Omental fat pad (tissue), 4 donors: ENCODE measurements around the gene FOXJ3. TPM values are rescaled to one million over a fixed set of nuclear protein-coding genes. Genes with fewer than 3 reads are reported as not detected.

Experiments
- ATAC-seq: fragments of 150-250 bp; one replicate; pipeline ENCODE4 v1.9.1; 2016; ENCODE audit warnings: mild to moderate bottlenecking, moderate library complexity; ENCODE audit not compliant: low FRiP score
- DNase-seq: peaks from one replicate; pipeline ENCODE4 v3.0.0-alpha.2; 2019; ENCODE audit warnings: low spot score
- total RNA-seq, 4 donors: library from RNA; depleted of rRNA; stranded (reverse); fragments of >200 nt; gene quantifications; one replicate each; pipeline ENCODE4 v1.1.0, GENCODE V29; 2016
- TF ChIP-seq, protein P1 (sequence below), 3 donors: fragments of 450-650 bp; IDR thresholded peaks; one replicate each; pipeline ENCODE4 v1.5.1; 2016 to 2017; ENCODE audit warnings: antibody characterized with exemption in 3 of 3, mild to moderate bottlenecking in 3 of 3, moderate library complexity in 2 of 3

FOXJ3 gene
- total RNA-seq, 4 donors from 2014 or later, result 49.7 to 83.5 (median 56.1) TPM

DNA sequence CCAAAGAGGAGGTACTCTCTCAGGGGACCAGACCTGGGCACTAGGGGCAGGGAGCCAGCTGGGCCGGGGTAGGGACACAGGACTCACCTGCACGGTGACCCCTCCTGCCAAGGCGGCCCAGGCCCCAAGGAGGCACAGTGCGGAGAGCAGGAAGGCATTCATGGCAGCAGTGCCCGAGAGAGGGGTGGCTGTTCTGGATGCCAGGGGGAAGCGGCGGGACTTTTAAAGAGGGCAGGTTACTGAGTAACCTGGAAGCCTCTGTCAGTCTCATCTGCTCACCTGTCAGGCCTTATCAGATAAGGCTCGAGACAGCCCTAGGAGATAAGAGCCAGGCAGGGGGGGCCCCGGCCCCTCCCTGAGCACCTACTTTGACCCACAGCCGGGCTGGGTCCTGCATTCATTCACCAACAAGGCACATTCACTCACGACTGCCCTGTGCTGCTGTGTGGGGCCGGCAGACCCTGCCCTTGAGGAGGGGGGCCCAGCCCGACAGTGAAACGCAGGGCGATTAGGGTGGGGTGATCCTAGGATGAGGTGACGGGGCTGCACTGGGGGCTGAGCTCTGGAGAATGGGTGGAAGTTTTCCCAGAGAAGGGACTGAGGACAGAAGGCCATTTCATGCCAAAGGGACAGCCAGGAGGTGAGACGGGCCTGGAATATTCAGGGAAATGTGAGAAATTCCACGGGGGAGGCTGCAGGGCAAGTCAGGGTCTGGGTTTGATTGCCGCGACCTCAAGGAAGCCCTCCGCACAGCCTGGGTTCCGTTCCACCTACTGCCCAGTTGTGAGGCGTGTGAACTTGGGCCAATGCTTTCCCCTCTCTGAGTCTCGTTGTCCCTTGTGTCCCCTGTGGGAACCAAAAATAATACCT is 170.2 kb downstream of the FOXJ3 start, which contains the start of gene GUCA2A:
Gene GUCA2A (minus strand): TSS at position 195 of the 870 bp plus-strand sequence. CDS start 33 bp downstream, at position 162.
- no peak for ATAC-seq
- DNase-seq, result no peak
- TF ChIP-seq, protein P1, sequence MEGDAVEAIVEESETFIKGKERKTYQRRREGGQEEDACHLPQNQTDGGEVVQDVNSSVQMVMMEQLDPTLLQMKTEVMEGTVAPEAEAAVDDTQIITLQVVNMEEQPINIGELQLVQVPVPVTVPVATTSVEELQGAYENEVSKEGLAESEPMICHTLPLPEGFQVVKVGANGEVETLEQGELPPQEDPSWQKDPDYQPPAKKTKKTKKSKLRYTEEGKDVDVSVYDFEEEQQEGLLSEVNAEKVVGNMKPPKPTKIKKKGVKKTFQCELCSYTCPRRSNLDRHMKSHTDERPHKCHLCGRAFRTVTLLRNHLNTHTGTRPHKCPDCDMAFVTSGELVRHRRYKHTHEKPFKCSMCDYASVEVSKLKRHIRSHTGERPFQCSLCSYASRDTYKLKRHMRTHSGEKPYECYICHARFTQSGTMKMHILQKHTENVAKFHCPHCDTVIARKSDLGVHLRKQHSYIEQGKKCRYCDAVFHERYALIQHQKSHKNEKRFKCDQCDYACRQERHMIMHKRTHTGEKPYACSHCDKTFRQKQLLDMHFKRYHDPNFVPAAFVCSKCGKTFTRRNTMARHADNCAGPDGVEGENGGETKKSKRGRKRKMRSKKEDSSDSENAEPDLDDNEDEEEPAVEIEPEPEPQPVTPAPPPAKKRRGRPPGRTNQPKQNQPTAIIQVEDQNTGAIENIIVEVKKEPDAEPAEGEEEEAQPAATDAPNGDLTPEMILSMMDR (IDR thresholded peaks at IDR 0.05), result no peak

DNA sequence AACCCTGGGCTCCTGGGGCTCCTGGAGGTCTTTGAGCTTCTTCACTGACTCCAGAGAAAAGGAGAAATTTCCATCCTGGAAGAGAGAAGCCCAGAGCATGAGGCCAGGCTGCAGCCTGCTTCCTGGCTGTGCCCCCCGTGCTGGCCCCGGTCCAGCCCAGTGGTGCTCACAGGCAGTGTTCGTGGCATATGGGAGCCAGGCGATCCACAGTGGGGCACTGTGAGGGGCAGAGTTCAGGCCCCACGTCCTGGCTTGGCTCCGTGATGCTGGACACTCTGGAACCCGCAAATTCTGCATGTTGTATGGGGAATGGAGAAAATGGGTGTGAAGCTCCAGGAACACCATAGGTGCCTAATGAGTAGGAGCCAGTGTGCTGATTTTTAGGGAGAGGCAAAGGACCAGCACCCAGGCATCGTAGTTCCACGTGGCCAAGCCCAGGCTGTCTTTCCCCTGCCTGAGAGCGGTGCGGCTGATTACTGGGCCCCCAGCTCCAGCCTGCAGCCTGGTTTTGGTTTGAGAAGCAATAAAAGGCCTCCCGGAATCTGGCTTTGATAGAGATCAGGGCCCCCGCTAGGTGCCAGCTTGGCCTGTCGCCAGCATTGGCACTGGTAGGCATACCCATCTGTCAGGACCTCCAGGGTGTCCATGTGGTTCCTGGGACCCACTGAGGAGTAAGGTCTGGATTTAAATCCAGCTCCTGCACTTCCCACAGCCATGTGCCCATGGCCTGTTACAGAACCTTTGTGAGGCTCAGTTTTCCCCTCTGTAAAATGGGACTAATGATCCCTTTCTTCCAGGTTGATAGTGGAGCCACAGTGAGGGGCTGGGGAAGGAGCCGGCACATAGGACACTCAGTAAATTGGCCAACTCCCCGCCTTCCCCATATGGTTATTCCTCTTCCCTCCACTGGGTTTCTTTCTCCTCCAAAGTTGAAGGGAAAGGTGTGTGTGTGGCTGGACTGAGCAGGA is 171.2 kb downstream of the FOXJ3 start:
- DNase-seq (no peak), ATAC-seq (no peak)
- TF ChIP-seq, protein P1 (IDR thresholded peaks at IDR 0.05), result no peak

DNA sequence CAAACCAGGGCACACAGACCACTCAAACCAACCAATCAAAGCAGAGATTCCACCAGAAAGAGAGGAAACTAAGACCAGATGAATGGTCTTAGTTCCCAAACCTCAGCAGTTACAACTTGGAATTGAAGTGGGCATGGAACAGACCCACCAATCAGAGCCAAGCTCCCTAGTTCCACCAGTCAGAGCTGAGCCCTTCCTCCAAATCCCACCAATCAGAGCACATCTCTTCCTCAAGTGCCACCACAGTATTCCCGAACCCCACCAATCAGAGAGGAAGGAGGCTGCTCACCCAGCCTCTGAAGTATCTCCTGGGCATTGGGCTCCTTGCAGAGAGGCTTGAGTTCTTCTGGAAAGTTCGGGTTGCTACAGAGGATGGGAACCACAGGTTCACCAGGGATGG is 171.9 kb downstream of the FOXJ3 start:
- no peak for DNase-seq
- TF ChIP-seq, protein P1 (IDR thresholded peaks at IDR 0.05), result no peak
- no peak for ATAC-seq

DNA sequence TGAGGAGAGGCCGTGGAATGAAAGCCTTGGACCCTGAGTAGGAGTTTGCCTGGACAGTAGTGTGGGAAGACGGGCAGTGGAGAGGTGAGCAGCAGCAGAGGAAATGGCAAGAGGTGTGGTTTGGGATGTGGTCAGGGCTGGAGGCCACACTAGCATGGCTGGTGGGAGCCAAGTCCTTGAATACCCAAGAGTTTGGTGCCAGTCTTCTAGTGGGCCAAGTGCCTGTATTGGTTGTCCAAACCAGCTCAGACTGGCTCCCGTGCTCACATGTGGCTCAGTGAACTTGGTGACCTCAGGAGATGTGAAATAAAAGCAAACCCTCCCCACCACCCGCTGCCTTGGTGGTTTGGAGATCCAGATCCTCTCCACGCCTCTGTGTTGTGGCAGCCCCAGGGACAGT is 172.9 kb downstream of the FOXJ3 start:
- TF ChIP-seq, protein P1 (IDR thresholded peaks at IDR 0.05), result no peak
- no peak for DNase-seq
- ATAC-seq, result no peak

DNA sequence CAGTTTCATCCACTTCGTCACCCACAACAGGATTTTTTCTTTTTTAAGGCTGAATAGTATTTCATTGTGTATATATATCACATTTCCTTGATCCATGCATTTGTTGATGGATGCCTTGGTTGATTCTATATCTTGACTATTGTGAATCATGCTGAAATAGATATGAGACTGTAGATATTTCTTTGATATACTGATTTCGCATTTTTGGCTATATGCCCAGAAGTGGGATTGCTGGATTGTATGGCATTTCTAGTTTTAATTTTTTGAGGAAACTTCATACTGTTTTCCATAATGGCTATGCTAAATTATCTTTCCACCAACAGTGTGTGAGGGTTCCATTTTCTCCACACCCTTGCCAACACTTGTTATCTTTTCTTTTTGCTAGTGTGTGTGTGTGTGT is 176.8 kb downstream of the FOXJ3 start:
- no peak for ATAC-seq

DNA sequence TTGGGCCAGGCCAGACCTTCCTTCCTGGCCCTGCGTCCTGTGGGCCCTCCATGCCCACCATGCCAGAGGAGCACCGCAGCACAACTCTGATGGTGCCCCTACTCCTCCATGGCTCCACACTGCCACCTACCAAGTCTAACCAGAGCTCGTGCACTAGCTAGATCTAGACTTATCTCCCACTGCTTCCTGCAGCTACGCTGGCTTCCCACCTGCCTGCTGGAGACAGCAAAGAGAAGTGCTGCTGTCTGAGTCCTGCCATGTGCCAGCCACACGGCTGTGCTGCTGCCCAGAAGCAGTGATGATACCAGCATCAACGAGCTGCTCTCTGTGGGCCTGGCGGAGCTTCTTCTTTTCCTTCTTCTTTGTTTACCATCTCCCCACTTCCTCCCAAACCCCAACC is 177.4 kb downstream of the FOXJ3 start:
- DNase-seq (no peak), ATAC-seq (no peak)
- TF ChIP-seq, protein P1 (IDR thresholded peaks at IDR 0.05), result no peak

More for the DNA sequence above, 176.8 kb downstream of the FOXJ3 start:
- no peak for DNase-seq
- TF ChIP-seq, protein P1 (IDR thresholded peaks at IDR 0.05), result no peak
